GM19025 (cell line): ENCODE data around the gene CPXM1.
"Not testable (repeated sequence)": the region's sequence is repeated elsewhere in the genome, so short reads cannot be mapped to it uniquely, and the experiment has no call there.

Experiments
- ATAC-seq: cut with Tn5 transposase; IDR thresholded peaks from one replicate; pipeline ENCODE4 v1.9.1; 2021; ENCODE audit warnings: mild to moderate bottlenecking, low read depth, moderate library complexity; ENCODE audit not compliant: unreplicated experiment

CPXM1 gene

GRCh38 chr20:2770091-2770490 lies 30.3 kb downstream of the CPXM1 start:
- ATAC-seq, result not testable (repeated sequence)

- ATAC-seq, result no peak
Observed at GRCh38 chr20:2768632-2769015, 31.8 kb downstream of the CPXM1 start.

GRCh38 chr20:2767768-2768631 lies 32.4 kb downstream of the CPXM1 start:
- no peak for ATAC-seq

- ATAC-seq, result no peak
Observed at GRCh38 chr20:2763186-2763585, 37.2 kb downstream of the CPXM1 start.

- no peak for ATAC-seq
Observed at GRCh38 chr20:2762578-2763131, 37.8 kb downstream of the CPXM1 start.

- no peak for ATAC-seq
Observed at GRCh38 chr20:2761885-2762284, 38.5 kb downstream of the CPXM1 start.

- no peak for ATAC-seq
Observed at GRCh38 chr20:2760952-2761305, 39.5 kb downstream of the CPXM1 start.

- ATAC-seq, result no peak
Observed at GRCh38 chr20:2760297-2760951, 40.0 kb downstream of the CPXM1 start.

- no peak for ATAC-seq
Observed at GRCh38 chr20:2759603-2760296, 40.7 kb downstream of the CPXM1 start.

GRCh38 chr20:2759143-2759542 lies 41.3 kb downstream of the CPXM1 start:
- no peak for ATAC-seq

- no peak for ATAC-seq
Observed at GRCh38 chr20:2757969-2758368, 42.5 kb downstream of the CPXM1 start.

GRCh38 chr20:2757001-2757400 lies 43.4 kb downstream of the CPXM1 start:
- no peak for ATAC-seq

- ATAC-seq, result no peak
Observed at GRCh38 chr20:2756056-2756611, 44.3 kb downstream of the CPXM1 start.

GRCh38 chr20:2755451-2756055 lies 44.9 kb downstream of the CPXM1 start:
- ATAC-seq, result no peak

- ATAC-seq, result no peak
Observed at GRCh38 chr20:2754424-2754823, 46.0 kb downstream of the CPXM1 start.

- ATAC-seq, result no peak
Observed at GRCh38 chr20:2753461-2754040, 46.9 kb downstream of the CPXM1 start.

- no peak for ATAC-seq
Observed at GRCh38 chr20:2752567-2753460, 47.6 kb downstream of the CPXM1 start.

GRCh38 chr20:2751878-2752566 lies 48.4 kb downstream of the CPXM1 start:
- ATAC-seq, result no peak
